ENCODE measurements around the gene SLC16A6.

- no peak for TF ChIP-seq POLR2A (IDR thresholded peaks at IDR 0.05; ENCODE audit: extremely low read depth, insufficient read length)
- peak; percentile 8 for TF ChIP-seq CTCF (IDR thresholded peaks at IDR 0.05; ENCODE audit: low read depth, low read length)
Measured at GRCh38 chr17:68327823-68328557, 37.1 kb upstream of the SLC16A6 start.
